H9 (cell line): Measurements from ENCODE around the gene CFAP46. TPM values are rescaled to one million over a fixed set of nuclear protein-coding genes. Genes with fewer than 3 reads are reported as not detected.

Experiments used
- DNase-seq: peaks from one replicate; pipeline ENCODE4 v3.0.0-alpha.2; 2017
- H2AFZ ChIP-seq: one replicate; pipeline ENCODE4 v1.6.1; 2013; ENCODE audit warnings: mild to moderate bottlenecking, low read length, control low read depth, moderate library complexity
- H2AK5ac ChIP-seq: 2 replicates; pipeline ENCODE4 v1.6.1; 2013; ENCODE audit warnings: low read length, control low read depth, mixed read lengths; ENCODE audit not compliant: insufficient read length
- H2BK120ac ChIP-seq: one replicate; pipeline ENCODE4 v1.6.1; 2013; ENCODE audit warnings: low read depth, mild to moderate bottlenecking, low read length, control low read depth, inconsistent platforms; ENCODE audit not compliant: poor library complexity, severe bottlenecking
- H2BK12ac ChIP-seq: 2 replicates; pipeline ENCODE4 v1.6.1; 2013; ENCODE audit warnings: low read length, control low read depth, mixed read lengths, low read depth; ENCODE audit not compliant: insufficient read length
- H2BK15ac ChIP-seq: 2 replicates; pipeline ENCODE4 v1.6.1; 2013; ENCODE audit warnings: low read depth, low read length, control low read depth
- H2BK20ac ChIP-seq: one replicate; pipeline ENCODE4 v1.6.1; 2013; ENCODE audit warnings: low read depth, mild to moderate bottlenecking, low read length, control low read depth, inconsistent platforms; ENCODE audit not compliant: poor library complexity, severe bottlenecking
- H2BK5ac ChIP-seq: 2 replicates; pipeline ENCODE4 v1.6.1; 2013; ENCODE audit warnings: low read length, control low read depth, mixed read lengths; ENCODE audit not compliant: insufficient read length
- H3K14ac ChIP-seq: 2 replicates; pipeline ENCODE4 v1.6.1; 2013; ENCODE audit warnings: low read length, control low read depth; ENCODE audit not compliant: insufficient read depth
- H3K18ac ChIP-seq: 2 replicates; pipeline ENCODE4 v1.6.1; 2013; ENCODE audit warnings: low read depth, mild to moderate bottlenecking, mixed read lengths, low read length, control low read depth; ENCODE audit not compliant: insufficient read length
- H3K23ac ChIP-seq: 2 replicates; pipeline ENCODE4 v1.6.1; 2013; ENCODE audit warnings: low read length, control low read depth, mixed read lengths, low read depth; ENCODE audit not compliant: insufficient read length
- H3K23me2 ChIP-seq: 2 replicates; pipeline ENCODE4 v1.6.1; 2013; ENCODE audit warnings: low read depth, mild to moderate bottlenecking, mixed read lengths, low read length, control low read depth; ENCODE audit not compliant: insufficient read length, poor library complexity, severe bottlenecking
- H3K27ac ChIP-seq: 2 replicates; pipeline ENCODE4 v1.5.1; 2013; ENCODE audit warnings: low read length, control low read depth, mixed read lengths, low read depth; ENCODE audit not compliant: insufficient read length
- H3K27me3 ChIP-seq: 2 replicates; pipeline ENCODE4 v1.6.1; 2013; ENCODE audit warnings: low read length, control low read depth, inconsistent platforms; ENCODE audit not compliant: insufficient read depth
- H3K4ac ChIP-seq: 2 replicates; pipeline ENCODE4 v1.6.1; 2013; ENCODE audit warnings: low read depth, mild to moderate bottlenecking, control low read depth, inconsistent platforms, low read length, moderate library complexity
- H3K4me1 ChIP-seq: 2 replicates; pipeline ENCODE4 v1.6.1; 2013; ENCODE audit warnings: low read length, control low read depth, inconsistent platforms; ENCODE audit not compliant: insufficient read depth
- H3K4me2 ChIP-seq: 2 replicates; pipeline ENCODE4 v1.6.1; 2013; ENCODE audit warnings: low read length, control low read depth, mixed read lengths; ENCODE audit not compliant: insufficient read length, insufficient read depth
- H3K56ac ChIP-seq: 2 replicates; pipeline ENCODE4 v1.6.1; 2013; ENCODE audit warnings: low read depth, mild to moderate bottlenecking, mixed read lengths, low read length, control low read depth; ENCODE audit not compliant: insufficient read length
- H3K79me1 ChIP-seq: 2 replicates; pipeline ENCODE4 v1.6.1; 2013; ENCODE audit warnings: low read depth, mild to moderate bottlenecking, moderate library complexity, low read length, control low read depth, inconsistent platforms; ENCODE audit not compliant: insufficient read depth, poor library complexity, severe bottlenecking
- H3K79me2 ChIP-seq: 2 replicates; pipeline ENCODE4 v1.6.1; 2013; ENCODE audit warnings: low read length, control low read depth, inconsistent platforms; ENCODE audit not compliant: insufficient read depth
- H3K9ac ChIP-seq: 2 replicates; pipeline ENCODE4 v1.6.1; 2013; ENCODE audit warnings: low read length, control low read depth, mixed read lengths; ENCODE audit not compliant: insufficient read length; ENCODE audit errors: extremely low read depth
- H3K9me3 ChIP-seq: one replicate; pipeline ENCODE4 v1.6.1; 2013; ENCODE audit warnings: low read depth, low read length, inconsistent platforms; ENCODE audit not compliant: control insufficient read depth
- H3T11ph ChIP-seq: one replicate; pipeline ENCODE4 v1.6.1; 2013; ENCODE audit warnings: mild to moderate bottlenecking, low read length, control low read depth, inconsistent platforms
- H4K20me1 ChIP-seq: one replicate; pipeline ENCODE4 v1.6.1; 2013; ENCODE audit not compliant: control insufficient read depth, insufficient read length, insufficient read depth
- H4K5ac ChIP-seq: 2 replicates; pipeline ENCODE4 v1.6.1; 2013; ENCODE audit warnings: low read depth, mild to moderate bottlenecking, mixed read lengths, low read length, control low read depth; ENCODE audit not compliant: insufficient read length
- H4K8ac ChIP-seq: replicated peaks from 2 replicates; pipeline ENCODE4 v1.6.1; 2013; ENCODE audit warnings: low read length, control low read depth, mixed read lengths, low read depth; ENCODE audit not compliant: insufficient read length
- H4K91ac ChIP-seq: 2 replicates; pipeline ENCODE4 v1.6.1; 2013; ENCODE audit warnings: low read depth, mild to moderate bottlenecking, moderate library complexity, mixed read lengths, low read length, control low read depth; ENCODE audit not compliant: insufficient read length
- H3K27ac Mint-ChIP-seq, 3 experiments: 2 replicates in 2 of 3; 3 replicates in 1 of 3; pipeline ENCODE4 v1.8.0; 2020 to 2021; ENCODE audit warnings: mixed read lengths in 3 of 3, mild to moderate bottlenecking in 1 of 3, moderate library complexity in 1 of 3
- H3K27me3 Mint-ChIP-seq: 2 replicates; pipeline ENCODE4 v1.8.0; 2021; ENCODE audit warnings: low read depth, mild to moderate bottlenecking, moderate library complexity, mixed read lengths
- H3K36me3 Mint-ChIP-seq, 3 experiments: 2 replicates in 2 of 3; 3 replicates in 1 of 3; pipeline ENCODE4 v1.8.0; 2020 to 2021; ENCODE audit warnings: low read depth in 3 of 3, mixed read lengths in 3 of 3; ENCODE audit not compliant: insufficient read depth in 1 of 3
- H3K4me1 Mint-ChIP-seq, 2 experiments: 2 replicates each; pipeline ENCODE4 v1.8.0; 2020; ENCODE audit warnings: mixed read lengths in 2 of 2
- H3K4me3 Mint-ChIP-seq, 2 experiments: 2 replicates in 1 of 2; 3 replicates in 1 of 2; pipeline ENCODE4 v1.8.0; 2020 to 2021; ENCODE audit warnings: mild to moderate bottlenecking in 2 of 2, mixed read lengths in 2 of 2, moderate library complexity in 1 of 2
- H3K9me3 Mint-ChIP-seq, 2 experiments: 2 replicates in 1 of 2; 3 replicates in 1 of 2; pipeline ENCODE4 v1.8.0; 2020; ENCODE audit warnings: mild to moderate bottlenecking in 2 of 2, mixed read lengths in 2 of 2, moderate library complexity in 1 of 2
- CTCF ChIP-seq: fragments of 200-600 bp; sonication (generic); conservative IDR thresholded peaks from 3 replicates; pipeline ENCODE4 v1.8.0; 2021; ENCODE audit warnings: antibody characterized with exemption, mild to moderate bottlenecking
- WGBS: extraction: QIAGEN DNeasy Blood & Tissue Kit; methylation state at CpG from one replicate; pipeline ENCODE4 v1.1.7; 2013; ENCODE audit warnings: missing lambda C conversion rate, low lambda C conversion rate, mixed read lengths; ENCODE audit not compliant: insufficient read length; ENCODE audit errors: extremely low coverage; 5-methylcytosine and 5-hydroxymethylcytosine counted together
- total RNA-seq: library from RNA; stranded (reverse); gene quantifications from 2 replicates; pipeline ENCODE4 v1.2.1, GENCODE V29; 2021

Gene CFAP46
- total RNA-seq, 1 experiment from 2014 or later, result 3.1 TPM

GRCh38 chr10:132977807-132978206 is 35.4 kb upstream of the CFAP46 start:
- no peak overlapping the region for H3K4me3 Mint-ChIP-seq
- Histone ChIP-seq H2AK5ac (no peak overlapping the region), H3K79me1 (no peaks in the 10 kb centered on the region), H2BK15ac (no peak overlapping the region), H3K23me2 (no peaks in the 10 kb centered on the region), H3K4ac (no peak overlapping the region), H3K79me2 (no peaks in the 10 kb centered on the region), H2BK20ac (no peak overlapping the region), H4K8ac (no peak overlapping the region), H4K91ac (no peak overlapping the region), H3K27me3 (no peaks in the 10 kb centered on the region), H4K20me1 (no peaks in the 10 kb centered on the region), H3K4me2 (no peak overlapping the region), H3K14ac (no peak overlapping the region), H3K9me3 (no peaks in the 10 kb centered on the region), H3K9ac (no peak overlapping the region), H2AFZ (no peak overlapping the region), H3T11ph (no peak overlapping the region), H3K23ac (no peak overlapping the region), H3K4me1 (no peaks in the 10 kb centered on the region), H3K27ac (no peak overlapping the region), H4K5ac (no peak overlapping the region), H2BK120ac (no peak overlapping the region), H3K18ac (no peak overlapping the region), H2BK12ac (no peak overlapping the region), H2BK5ac (no peak overlapping the region), H3K56ac (no peak overlapping the region)
- H3K27ac Mint-ChIP-seq, result peak overlapping the region in 1 of 3 experiments; percentile 10; a peak in 1 of 7 replicates
- no CpG with 5 or more reads among the region's 27 CpGs for WGBS
- no peaks in the 10 kb centered on the region for H3K36me3 Mint-ChIP-seq
- no peak for DNase-seq
- peaks cover 0 to 15% of the 10 kb centered on the region in 2 experiments; a peak in 2 of 4 replicates for H3K4me1 Mint-ChIP-seq
- H3K27me3 Mint-ChIP-seq, result peaks cover 10% of the 10 kb centered on the region
- H3K9me3 Mint-ChIP-seq, result no peaks in the 10 kb centered on the region
- TF ChIP-seq CTCF, result peak; percentile 25; the same call in 1 of the 3 replicates
